Cardiac fibroblast (primary cell): ENCODE results near the gene ZNF335.

ENCODE experiments used
- DNase-seq, 2 donors: peaks; one replicate each; pipeline versions ENCODE4 v3.0.0 to v3.0.0-alpha.2; 2010; ENCODE audit warnings: low read depth in 2 of 2
- H3K4me3 ChIP-seq, 2 donors: replicated peaks in 1 of 2; 1 replicate in 1 of 2; 2 replicates in 1 of 2; pipeline ENCODE4 v1.5.1; 2011; ENCODE audit warnings: low read depth in 2 of 2, low read length in 2 of 2, mild to moderate bottlenecking in 2 of 2, moderate library complexity in 1 of 2
- TF ChIP-seq, protein P1 (sequence below): IDR thresholded peaks from one replicate; pipeline ENCODE4 v1.5.1; 2011; ENCODE audit warnings: low read depth, mild to moderate bottlenecking, low read length, inconsistent platforms

ZNF335 gene

GRCh38 chr20:45964006-45964400, 8.0 kb downstream of the ZNF335 start:
- no peak for DNase-seq
- TF ChIP-seq, protein P1, sequence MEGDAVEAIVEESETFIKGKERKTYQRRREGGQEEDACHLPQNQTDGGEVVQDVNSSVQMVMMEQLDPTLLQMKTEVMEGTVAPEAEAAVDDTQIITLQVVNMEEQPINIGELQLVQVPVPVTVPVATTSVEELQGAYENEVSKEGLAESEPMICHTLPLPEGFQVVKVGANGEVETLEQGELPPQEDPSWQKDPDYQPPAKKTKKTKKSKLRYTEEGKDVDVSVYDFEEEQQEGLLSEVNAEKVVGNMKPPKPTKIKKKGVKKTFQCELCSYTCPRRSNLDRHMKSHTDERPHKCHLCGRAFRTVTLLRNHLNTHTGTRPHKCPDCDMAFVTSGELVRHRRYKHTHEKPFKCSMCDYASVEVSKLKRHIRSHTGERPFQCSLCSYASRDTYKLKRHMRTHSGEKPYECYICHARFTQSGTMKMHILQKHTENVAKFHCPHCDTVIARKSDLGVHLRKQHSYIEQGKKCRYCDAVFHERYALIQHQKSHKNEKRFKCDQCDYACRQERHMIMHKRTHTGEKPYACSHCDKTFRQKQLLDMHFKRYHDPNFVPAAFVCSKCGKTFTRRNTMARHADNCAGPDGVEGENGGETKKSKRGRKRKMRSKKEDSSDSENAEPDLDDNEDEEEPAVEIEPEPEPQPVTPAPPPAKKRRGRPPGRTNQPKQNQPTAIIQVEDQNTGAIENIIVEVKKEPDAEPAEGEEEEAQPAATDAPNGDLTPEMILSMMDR, result no peak
- no peak overlapping the region for H3K4me3 ChIP-seq

GRCh38 chr20:45963059-45964005, 8.7 kb downstream of the ZNF335 start:
- TF ChIP-seq, protein P1, result no peak
- DNase-seq, result peak; percentile 56 to 58
- no peak overlapping the region for H3K4me3 ChIP-seq

DNA sequence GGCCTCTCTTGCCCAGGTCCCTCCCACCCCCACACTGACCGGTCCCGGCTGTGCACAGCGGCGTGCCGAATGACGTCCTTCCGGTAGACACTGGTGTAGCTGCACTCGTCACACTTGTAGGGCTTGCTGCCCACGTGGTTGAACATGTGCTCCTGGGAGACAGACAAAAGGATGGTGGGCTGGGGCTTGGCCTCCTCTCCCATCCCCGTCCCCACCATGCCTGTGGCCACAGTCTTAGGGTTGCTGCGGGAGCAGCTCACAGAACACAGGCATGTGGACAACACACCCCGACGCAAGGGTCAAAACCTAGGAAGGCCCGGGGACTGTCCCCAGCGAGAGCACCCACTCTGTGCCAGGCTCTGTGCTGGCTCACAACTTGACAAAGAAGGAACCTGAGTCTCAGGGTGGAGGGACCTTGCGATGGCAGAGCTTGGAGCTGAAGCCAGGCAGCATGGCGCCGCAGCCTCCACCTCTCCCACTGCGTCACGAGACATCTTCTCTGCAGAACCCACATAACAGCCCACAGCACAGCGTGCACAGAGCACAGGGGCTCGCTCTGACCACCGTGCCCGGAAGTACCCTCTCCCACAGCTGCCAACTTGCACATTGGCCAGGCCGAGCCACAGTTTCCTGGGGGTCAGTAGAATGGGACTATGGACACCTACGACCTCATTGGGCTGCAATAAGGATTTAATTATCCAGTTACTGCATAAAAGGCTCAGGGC, 9.8 kb downstream of the ZNF335 start:
- TF ChIP-seq, protein P1, result no peak
- DNase-seq, result no peak
- H3K4me3 ChIP-seq, result no peak overlapping the region

GRCh38 chr20:45959956-45960630, 11.9 kb downstream of the ZNF335 start:
- no peak overlapping the region for H3K4me3 ChIP-seq
- no peak for DNase-seq
- TF ChIP-seq, protein P1, result no peak

DNA sequence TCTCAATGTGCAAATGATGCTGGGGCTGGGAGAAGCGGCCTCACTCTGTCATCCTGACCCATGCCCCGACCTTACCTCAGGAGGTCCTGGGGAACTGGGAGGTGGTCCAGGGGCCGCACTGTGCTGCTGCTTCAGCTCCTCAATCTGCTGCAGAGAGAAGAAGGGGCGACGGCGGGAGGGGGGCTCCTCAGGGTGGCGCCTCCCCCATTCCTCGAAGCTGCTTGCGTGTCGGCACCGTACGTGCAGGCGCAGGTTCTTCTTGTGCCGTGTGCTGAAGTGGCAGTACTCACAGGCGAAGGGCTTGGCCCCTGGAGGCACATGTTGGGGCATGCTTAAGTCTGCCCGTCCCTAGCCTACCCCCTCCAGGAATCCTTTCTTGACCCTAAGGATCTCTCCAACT, 12.9 kb downstream of the ZNF335 start:
- DNase-seq, result no peak
- H3K4me3 ChIP-seq, result no peak overlapping the region
- TF ChIP-seq, protein P1, result no peak

- TF ChIP-seq, protein P1, result no peak
- no peak for DNase-seq
- H3K4me3 ChIP-seq, result no peak overlapping the region
Measured at GRCh38 chr20:45958593-45958992, 13.4 kb downstream of the ZNF335 start.
